ENCODE measurements around the gene PDPK1. TPM values are rescaled to one million over a fixed set of nuclear protein-coding genes. Genes with fewer than 3 reads are reported as not detected.

Gene PDPK1
- total and polyA plus RNA-seq, 2 experiments from 2014 or later = 19.3 to 25.8 TPM

- Histone ChIP-seq H3F3A (replicated peaks; ENCODE audit: low read depth) (no peaks in the 10 kb centered on the region), H3K27ac (ENCODE audit: low read depth) (no peak overlapping the region), H3K79me2 (replicated peaks; ENCODE audit: insufficient read depth) (0 out of 2 replicates have a peak, but pooled peaks cover 3% of the 10 kb centered on the region), H2AFZ (no peak overlapping the region), H3K4me1 (ENCODE audit: insufficient read depth) (no peaks in the 10 kb centered on the region), H3K4me2 (no peak overlapping the region), H3K36me3 (ENCODE audit: insufficient read depth) (no peaks in the 10 kb centered on the region), H3K27me3 (ENCODE audit: insufficient read depth) (no peaks in the 10 kb centered on the region), H4K20me1 (replicated peaks; ENCODE audit: insufficient read depth) (no peaks in the 10 kb centered on the region; the same call in 1 of the 2 replicates), H3K4me3 (no peak overlapping the region), H3K9me2 (ENCODE audit: insufficient read depth) (no peaks in the 10 kb centered on the region)
- TF ChIP-seq POLR2AphosphoS5 (IDR thresholded peaks at IDR 0.05; ENCODE audit: low read depth) = no peak
- TF ChIP-seq NANOG (IDR thresholded peaks at IDR 0.05; ENCODE audit: borderline replicate concordance) = no peak
- TF ChIP-seq ZNF114 (CRISPR knock-in tag; IDR thresholded peaks at IDR 0.05) = no peak
- TF ChIP-seq CREB1 (CRISPR knock-in tag; IDR thresholded peaks at IDR 0.05; ENCODE audit: low read depth) = no peak
- TF ChIP-seq JUNB (IDR thresholded peaks at IDR 0.05; ENCODE audit: unreplicated experiment) = no peak
- Mint-ChIP-seq H3K27me3 (ENCODE audit: insufficient read depth, low read depth, poor library complexity) (peaks cover 8% of the 10 kb centered on the region), H3K27ac (no peak overlapping the region), H3K9me3 (no peaks in the 10 kb centered on the region), H3K36me3 (ENCODE audit: low read depth) (peaks cover 2% of the 10 kb centered on the region; the same call in 2 of the 3 replicates), H3K4me3 (no peak overlapping the region), H3K4me1 (peaks cover 3% of the 10 kb centered on the region; the same call in 2 of the 3 replicates)
- ATAC-seq (no peak), DNase-seq (ENCODE audit: low spot score) (no peak)
Measured at GRCh38 chr16:2492292-2492691, 45.5 kb upstream of the PDPK1 start.

DNA sequence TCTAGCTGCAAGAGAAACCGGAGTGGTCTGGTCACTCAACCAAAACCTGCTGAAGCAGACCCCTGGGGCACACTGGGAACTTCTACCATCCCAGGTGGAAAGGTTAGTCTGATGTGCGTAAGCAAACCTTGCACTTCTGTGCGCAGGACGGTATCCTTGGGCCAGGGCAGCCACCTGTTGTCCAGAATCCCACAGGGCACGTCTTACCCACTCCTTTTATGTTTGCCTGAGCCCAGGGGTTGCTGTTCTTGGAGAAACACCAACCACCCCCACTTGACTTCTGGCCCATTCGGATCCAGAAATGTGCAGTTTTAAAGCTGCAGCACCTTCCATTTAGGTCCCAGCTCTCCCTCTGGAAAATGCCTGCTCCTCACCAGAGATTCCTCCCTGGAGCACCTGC lies 44.2 kb upstream of the PDPK1 start:
- no peaks in the 10 kb centered on the region for H3K9me2 ChIP-seq (ENCODE audit: insufficient read depth)
- H3K27ac ChIP-seq (ENCODE audit: low read depth) = no peak overlapping the region
- H3K4me3 ChIP-seq = no peak overlapping the region
- H3F3A ChIP-seq (replicated peaks; ENCODE audit: low read depth) = no peaks in the 10 kb centered on the region
- ATAC-seq = no peak
- no peak overlapping the region for H3K4me3 Mint-ChIP-seq
- no peaks in the 10 kb centered on the region for H3K27me3 ChIP-seq (ENCODE audit: insufficient read depth)
- no peak overlapping the region for H3K27ac Mint-ChIP-seq
- no peaks in the 10 kb centered on the region for H3K36me3 ChIP-seq (ENCODE audit: insufficient read depth)
- no peaks in the 10 kb centered on the region; the same call in 1 of the 2 replicates for H4K20me1 ChIP-seq (replicated peaks; ENCODE audit: insufficient read depth)
- H3K79me2 ChIP-seq (replicated peaks; ENCODE audit: insufficient read depth) = 0 out of 2 replicates have a peak, but pooled peaks cover 3% of the 10 kb centered on the region
- H3K27me3 Mint-ChIP-seq (ENCODE audit: insufficient read depth, low read depth, poor library complexity) = peaks cover 6% of the 10 kb centered on the region
- peaks cover 8% of the 10 kb centered on the region; the same call in 2 of the 3 replicates for H3K36me3 Mint-ChIP-seq (ENCODE audit: low read depth)
- no peaks in the 10 kb centered on the region for H3K4me1 Mint-ChIP-seq
- H2AFZ ChIP-seq = no peak overlapping the region
- no peak overlapping the region for H3K4me2 ChIP-seq
- H3K9me3 Mint-ChIP-seq = no peaks in the 10 kb centered on the region
- no peaks in the 10 kb centered on the region for H3K4me1 ChIP-seq (ENCODE audit: insufficient read depth)
- no peak for DNase-seq (ENCODE audit: low spot score)
- no peak for TF ChIP-seq POLR2AphosphoS5 (IDR thresholded peaks at IDR 0.05; ENCODE audit: low read depth)
- TF ChIP-seq STAT1 (IDR thresholded peaks at IDR 0.05; ENCODE audit: unreplicated experiment) = no peak
- TF ChIP-seq, protein P1, sequence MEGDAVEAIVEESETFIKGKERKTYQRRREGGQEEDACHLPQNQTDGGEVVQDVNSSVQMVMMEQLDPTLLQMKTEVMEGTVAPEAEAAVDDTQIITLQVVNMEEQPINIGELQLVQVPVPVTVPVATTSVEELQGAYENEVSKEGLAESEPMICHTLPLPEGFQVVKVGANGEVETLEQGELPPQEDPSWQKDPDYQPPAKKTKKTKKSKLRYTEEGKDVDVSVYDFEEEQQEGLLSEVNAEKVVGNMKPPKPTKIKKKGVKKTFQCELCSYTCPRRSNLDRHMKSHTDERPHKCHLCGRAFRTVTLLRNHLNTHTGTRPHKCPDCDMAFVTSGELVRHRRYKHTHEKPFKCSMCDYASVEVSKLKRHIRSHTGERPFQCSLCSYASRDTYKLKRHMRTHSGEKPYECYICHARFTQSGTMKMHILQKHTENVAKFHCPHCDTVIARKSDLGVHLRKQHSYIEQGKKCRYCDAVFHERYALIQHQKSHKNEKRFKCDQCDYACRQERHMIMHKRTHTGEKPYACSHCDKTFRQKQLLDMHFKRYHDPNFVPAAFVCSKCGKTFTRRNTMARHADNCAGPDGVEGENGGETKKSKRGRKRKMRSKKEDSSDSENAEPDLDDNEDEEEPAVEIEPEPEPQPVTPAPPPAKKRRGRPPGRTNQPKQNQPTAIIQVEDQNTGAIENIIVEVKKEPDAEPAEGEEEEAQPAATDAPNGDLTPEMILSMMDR (conservative IDR thresholded peaks at IDR 0.05; ENCODE audit: low read depth in 2 of 2) = no peak
- TF ChIP-seq EZH2phosphoT487 (IDR thresholded peaks at IDR 0.05; ENCODE audit: unreplicated experiment) = no peak
- no peak for TF ChIP-seq ZNF114 (CRISPR knock-in tag; IDR thresholded peaks at IDR 0.05)
- no peak for TF ChIP-seq CREB1 (CRISPR knock-in tag; IDR thresholded peaks at IDR 0.05; ENCODE audit: low read depth)
- TF ChIP-seq REST (IDR thresholded peaks at IDR 0.05; ENCODE audit: unreplicated experiment) = no peak
- no peak for TF ChIP-seq EZH2 (IDR thresholded peaks at IDR 0.05; ENCODE audit: low read depth, unreplicated experiment)
- TF ChIP-seq JUNB (IDR thresholded peaks at IDR 0.05; ENCODE audit: unreplicated experiment) = no peak

All from GM23338 (cell line).